Smooth muscle cell (in vitro differentiated cells): ENCODE data around the gene BTBD9. TPM values are rescaled to one million over a fixed set of nuclear protein-coding genes. Genes with fewer than 3 reads are reported as not detected.

Experiments used
- DNase-seq: peaks from one replicate; lab custom pipeline; 2025; ENCODE audit not compliant: unreplicated experiment; lab: John Stamatoyannopoulos, UW
- H2AFZ ChIP-seq: fragments of 200-600 bp; sonication (generic); 2 replicates; pipeline ENCODE4 v1.6.0; 2016; ENCODE audit warnings: antibody characterized with exemption, low read depth, mild to moderate bottlenecking
- H3F3A ChIP-seq: fragments of 200-600 bp; sonication (generic); 2 replicates; pipeline ENCODE4 v1.6.0; 2017; ENCODE audit warnings: antibody characterized with exemption, low read depth
- H3K27ac ChIP-seq: fragments of 200-600 bp; sonication (generic); 2 replicates; pipeline ENCODE4 v1.5.1; 2016; ENCODE audit warnings: low read depth, mild to moderate bottlenecking
- H3K27me3 ChIP-seq: fragments of 200-600 bp; sonication (generic); 2 replicates; pipeline ENCODE4 v1.6.1; 2016; ENCODE audit warnings: low read depth, mild to moderate bottlenecking
- H3K36me3 ChIP-seq: fragments of 200-600 bp; sonication (generic); 2 replicates; pipeline ENCODE4 v1.5.1; 2016; ENCODE audit warnings: low read depth
- H3K4me1 ChIP-seq: fragments of 200-600 bp; sonication (generic); 2 replicates; pipeline ENCODE4 v1.5.1; 2016; ENCODE audit warnings: low read depth
- H3K4me2 ChIP-seq: fragments of 200-600 bp; sonication (generic); 2 replicates; pipeline ENCODE4 v1.6.0; 2016; ENCODE audit warnings: mild to moderate bottlenecking
- H3K4me3 ChIP-seq: fragments of 200-600 bp; sonication (generic); 2 replicates; pipeline ENCODE4 v1.5.1; 2016; ENCODE audit warnings: mild to moderate bottlenecking
- H3K79me2 ChIP-seq: fragments of 200-600 bp; sonication (generic); 2 replicates; pipeline ENCODE4 v1.6.0; 2016; ENCODE audit warnings: low read depth, mild to moderate bottlenecking
- H3K9ac ChIP-seq: fragments of 200-600 bp; sonication (generic); 2 replicates; pipeline ENCODE4 v1.6.0; 2016; ENCODE audit warnings: low read depth
- H3K9me3 ChIP-seq: fragments of 200-600 bp; sonication (generic); replicated peaks from 2 replicates; pipeline ENCODE4 v1.5.1; 2016; ENCODE audit warnings: low read depth
- H4K20me1 ChIP-seq: fragments of 200-600 bp; sonication (generic); 2 replicates; pipeline ENCODE4 v1.6.0; 2016; ENCODE audit warnings: low read depth
- CTCF ChIP-seq: fragments of 200-600 bp; sonication (generic); IDR thresholded peaks from 2 replicates; pipeline ENCODE4 v1.5.1; 2017; ENCODE audit warnings: borderline replicate concordance, mild to moderate bottlenecking, antibody characterized with exemption; ENCODE audit not compliant: insufficient read depth, poor library complexity, severe bottlenecking
- WGBS: methylation state at CpG from one replicate; pipeline ENCODE4 v1.1.7; 2016; ENCODE audit warnings: low lambda C conversion rate; 5-methylcytosine and 5-hydroxymethylcytosine counted together
- polyA plus RNA-seq: library from polyadenylated mRNA; unstranded; fragments of >200 nt; fragmentation: Nextera tagmentation; extraction: Ambion mirVana; gene quantifications from 2 replicates; pipeline ENCODE4 v1.2.1, GENCODE V29; 2016
- total RNA-seq: library from RNA; depleted of rRNA; stranded (reverse); fragments of >200 nt; gene quantifications from 2 replicates; pipeline ENCODE4 v1.2.3, GENCODE V29; 2014

The BTBD9 gene
- total and polyA plus RNA-seq, 2 experiments from 2014 or later = 5.6 to 12.5 TPM

GRCh38 chr6:38651121-38651784 lies 11.5 kb upstream of the BTBD9 start:
- H3K4me1 ChIP-seq = no peaks in the 10 kb centered on the region
- H3K27ac ChIP-seq = no peak overlapping the region
- H3K9me3 ChIP-seq = no peaks in the 10 kb centered on the region
- H3F3A ChIP-seq = no peaks in the 10 kb centered on the region
- H2AFZ ChIP-seq = no peak overlapping the region
- no peak overlapping the region for H3K4me2 ChIP-seq
- no peak overlapping the region for H3K4me3 ChIP-seq
- no peak overlapping the region for H3K9ac ChIP-seq
- 95% methylated on average over 2 of the region's 2 CpGs for WGBS
- H3K36me3 ChIP-seq = no peaks in the 10 kb centered on the region
- H3K79me2 ChIP-seq = no peaks in the 10 kb centered on the region
- no peak for TF ChIP-seq CTCF
- no peaks in the 10 kb centered on the region for H3K27me3 ChIP-seq
- no peak for DNase-seq
- no peaks in the 10 kb centered on the region for H4K20me1 ChIP-seq

GRCh38 chr6:38650207-38650752 lies 10.6 kb upstream of the BTBD9 start:
- no peak for DNase-seq
- Histone ChIP-seq H2AFZ (no peak overlapping the region), H3K27ac (no peak overlapping the region), H3K9ac (no peak overlapping the region), H3K4me3 (no peak overlapping the region), H3F3A (no peaks in the 10 kb centered on the region), H3K27me3 (no peaks in the 10 kb centered on the region), H3K9me3 (no peaks in the 10 kb centered on the region), H3K4me1 (no peaks in the 10 kb centered on the region), H3K36me3 (no peaks in the 10 kb centered on the region), H4K20me1 (no peaks in the 10 kb centered on the region), H3K79me2 (no peaks in the 10 kb centered on the region), H3K4me2 (no peak overlapping the region)
- TF ChIP-seq CTCF = no peak
- 92% methylated on average over 5 of the region's 5 CpGs for WGBS

GRCh38 chr6:38649744-38650143 lies 10.0 kb upstream of the BTBD9 start:
- 95% methylated on average over 2 of the region's 2 CpGs for WGBS
- no peaks in the 10 kb centered on the region for H3F3A ChIP-seq
- no peaks in the 10 kb centered on the region for H3K4me1 ChIP-seq
- no peak overlapping the region for H3K9ac ChIP-seq
- no peak overlapping the region for H2AFZ ChIP-seq
- no peak overlapping the region for H3K27ac ChIP-seq
- no peak for TF ChIP-seq CTCF
- no peak for DNase-seq
- no peaks in the 10 kb centered on the region for H3K79me2 ChIP-seq
- no peak overlapping the region for H3K4me3 ChIP-seq
- no peaks in the 10 kb centered on the region for H4K20me1 ChIP-seq
- H3K27me3 ChIP-seq = no peaks in the 10 kb centered on the region
- no peaks in the 10 kb centered on the region for H3K9me3 ChIP-seq
- H3K36me3 ChIP-seq = no peaks in the 10 kb centered on the region
- H3K4me2 ChIP-seq = no peak overlapping the region

GRCh38 chr6:38648629-38649028 lies 8.9 kb upstream of the BTBD9 start:
- Histone ChIP-seq H3K79me2 (no peaks in the 10 kb centered on the region), H3K9me3 (no peaks in the 10 kb centered on the region), H3K9ac (no peak overlapping the region), H2AFZ (no peak overlapping the region), H3K27me3 (no peaks in the 10 kb centered on the region), H4K20me1 (no peaks in the 10 kb centered on the region), H3K27ac (no peak overlapping the region), H3F3A (no peaks in the 10 kb centered on the region), H3K36me3 (no peaks in the 10 kb centered on the region), H3K4me1 (no peaks in the 10 kb centered on the region), H3K4me2 (no peak overlapping the region), H3K4me3 (no peak overlapping the region)
- TF ChIP-seq CTCF = no peak
- DNase-seq = no peak
